HG03060 (cell line): Measurements from ENCODE around the gene POLA2.
"Not testable (repeated sequence)": the region's sequence is repeated elsewhere in the genome, so short reads cannot be mapped to it uniquely, and the experiment has no call there.

ENCODE experiments used
- ATAC-seq: cut with Tn5 transposase; IDR thresholded peaks from one replicate; pipeline ENCODE4 v1.9.1; 2021; ENCODE audit warnings: low read depth, moderate number of reproducible peaks; ENCODE audit not compliant: unreplicated experiment

POLA2 gene

GRCh38 chr11:65327021-65327420 lies 65.3 kb downstream of the POLA2 start:
- no peak for ATAC-seq

- no peak for ATAC-seq
Observed at GRCh38 chr11:65329478-65329877, 67.7 kb downstream of the POLA2 start.

- no peak for ATAC-seq
Observed at GRCh38 chr11:65329944-65330403, 68.2 kb downstream of the POLA2 start.

GRCh38 chr11:65330544-65330943 lies 68.8 kb downstream of the POLA2 start:
- no peak for ATAC-seq

- ATAC-seq, result not testable (repeated sequence)
Observed at GRCh38 chr11:65332591-65332990, 70.8 kb downstream of the POLA2 start.

- no peak for ATAC-seq
Observed at GRCh38 chr11:65334696-65335295, 73.0 kb downstream of the POLA2 start.

GRCh38 chr11:65338676-65339075 lies 76.9 kb downstream of the POLA2 start:
- ATAC-seq, result no peak

- no peak for ATAC-seq
Observed at GRCh38 chr11:65340226-65340625, 78.5 kb downstream of the POLA2 start.

- ATAC-seq, result no peak
Observed at GRCh38 chr11:65341856-65342255, 80.1 kb downstream of the POLA2 start.
